HG02840 (cell line): Measurements from ENCODE around the gene CNGA3.
"Not testable (repeated sequence)": the region's sequence is repeated elsewhere in the genome, so short reads cannot be mapped to it uniquely, and the experiment has no call there.

ENCODE experiments used
- ATAC-seq: cut with Tn5 transposase; IDR thresholded peaks from one replicate; pipeline ENCODE4 v1.9.1; 2021; ENCODE audit warnings: mild to moderate bottlenecking, moderate library complexity, moderate number of reproducible peaks; ENCODE audit not compliant: unreplicated experiment, low FRiP score

CNGA3 gene

GRCh38 chr2:98346311-98347236, at the start of gene CNGA3:
TSS of gene CNGA3 (plus strand) at chr2:98346456. CDS start at chr2:98369976, 23,520 bp downstream.
- no peak for ATAC-seq

DNA sequence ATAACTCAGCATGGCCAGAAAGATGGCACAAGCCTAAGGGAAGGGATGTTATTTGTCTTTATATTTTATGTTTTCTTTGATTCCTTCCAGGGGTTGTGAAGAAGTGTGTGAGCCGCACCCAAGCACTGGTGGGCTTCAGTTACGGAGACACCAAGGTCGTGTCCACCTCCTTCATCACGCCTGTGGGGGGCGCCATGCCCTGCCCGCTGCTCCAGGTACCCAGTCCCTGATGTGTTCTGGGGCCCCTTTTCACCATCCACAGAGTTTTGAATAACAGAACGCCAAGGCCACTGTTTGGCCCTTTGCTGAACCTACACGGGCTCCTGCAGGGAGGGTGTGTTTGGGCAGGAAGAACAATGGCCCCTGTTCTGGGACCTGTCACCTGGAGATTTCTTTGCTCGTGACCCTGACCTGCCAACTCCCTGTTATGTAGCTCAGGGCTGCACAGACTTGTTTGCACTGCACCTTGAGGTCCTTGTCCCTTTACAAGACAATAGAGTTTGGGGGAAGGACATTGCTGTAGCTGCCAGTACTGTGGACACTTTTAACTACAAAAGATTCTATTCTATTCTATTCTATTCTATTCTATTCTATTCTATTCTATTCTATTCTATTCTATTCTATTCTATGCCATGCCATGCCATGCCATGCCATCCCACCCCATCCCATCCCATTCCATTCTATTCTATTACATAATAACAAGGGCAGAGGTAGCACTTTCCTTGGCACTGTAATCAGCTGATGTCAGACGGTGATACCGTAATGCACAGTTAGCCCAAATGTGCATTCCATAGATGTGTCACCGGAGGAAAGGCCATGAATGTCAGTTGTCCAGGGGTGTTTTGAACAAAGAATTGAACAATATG, 48.2 kb upstream of the CNGA3 start:
- ATAC-seq = no peak

DNA sequence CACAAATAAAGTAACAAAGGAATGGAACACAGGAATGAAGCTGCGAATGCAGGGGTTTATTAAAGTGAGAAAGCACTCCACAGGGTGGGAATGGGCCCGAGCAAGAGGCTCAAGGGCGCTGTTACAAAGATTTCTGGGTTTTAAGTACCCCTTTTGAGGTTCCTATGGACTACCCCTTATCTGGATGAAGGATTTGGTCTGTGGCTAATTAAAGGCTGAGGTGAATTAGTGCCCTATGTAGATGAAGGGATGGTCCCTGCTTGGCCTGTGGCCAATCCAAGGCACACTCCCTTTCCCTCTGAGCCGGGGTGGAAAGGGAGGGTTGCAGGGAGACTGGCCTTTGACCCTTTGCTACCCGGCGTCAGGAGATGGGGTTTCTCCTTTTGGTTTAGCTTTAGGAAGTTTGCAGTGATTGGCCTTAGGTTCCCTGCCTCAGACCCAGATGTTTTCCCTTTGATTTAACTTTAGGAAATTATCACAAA, 47.5 kb upstream of the CNGA3 start:
- ATAC-seq = no peak

DNA sequence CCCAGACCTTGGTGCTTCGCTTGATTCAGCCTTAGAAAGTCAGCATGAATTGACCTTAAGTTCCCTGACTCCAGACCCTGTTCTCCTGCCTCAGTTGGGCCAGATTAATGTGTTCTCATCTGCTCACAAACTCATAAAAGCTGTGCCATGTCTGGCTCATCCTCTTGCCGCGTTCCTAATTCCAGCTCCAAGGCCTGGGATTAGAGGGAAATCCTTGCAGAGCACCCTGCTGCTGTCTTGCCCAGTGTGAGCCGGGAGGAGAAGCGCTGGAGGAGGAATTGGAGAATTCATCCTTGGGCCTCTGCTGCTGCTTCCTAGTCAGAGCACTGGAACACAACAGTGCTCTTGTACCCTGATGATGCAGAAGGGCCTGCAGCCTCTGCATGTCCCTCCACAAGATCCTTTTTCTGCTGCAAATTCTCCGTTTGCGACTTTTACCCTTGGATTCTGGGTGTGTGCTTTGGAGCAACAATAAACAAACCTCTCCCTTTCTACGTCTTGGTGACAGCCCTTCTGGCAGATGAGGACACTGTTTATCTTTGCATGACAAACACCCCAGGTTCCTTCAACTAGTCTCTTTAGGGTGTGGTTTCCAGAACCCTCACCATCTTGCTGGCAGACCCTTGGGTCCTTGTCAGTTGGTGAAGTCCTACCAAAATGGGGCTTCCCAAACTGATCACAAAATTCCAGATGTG, 46.9 kb upstream of the CNGA3 start:
- no peak for ATAC-seq

GRCh38 chr2:98300141-98300874, 45.9 kb upstream of the CNGA3 start:
- ATAC-seq = no peak

- no peak for ATAC-seq
Measured at GRCh38 chr2:98301469-98301868, 44.8 kb upstream of the CNGA3 start.

- not testable (repeated sequence) for ATAC-seq
Measured at GRCh38 chr2:98307131-98307696, 39.0 kb upstream of the CNGA3 start.

- no peak for ATAC-seq
Measured at GRCh38 chr2:98308068-98308467, 38.2 kb upstream of the CNGA3 start.

- no peak for ATAC-seq
Measured at GRCh38 chr2:98308532-98308931, 37.7 kb upstream of the CNGA3 start.

DNA sequence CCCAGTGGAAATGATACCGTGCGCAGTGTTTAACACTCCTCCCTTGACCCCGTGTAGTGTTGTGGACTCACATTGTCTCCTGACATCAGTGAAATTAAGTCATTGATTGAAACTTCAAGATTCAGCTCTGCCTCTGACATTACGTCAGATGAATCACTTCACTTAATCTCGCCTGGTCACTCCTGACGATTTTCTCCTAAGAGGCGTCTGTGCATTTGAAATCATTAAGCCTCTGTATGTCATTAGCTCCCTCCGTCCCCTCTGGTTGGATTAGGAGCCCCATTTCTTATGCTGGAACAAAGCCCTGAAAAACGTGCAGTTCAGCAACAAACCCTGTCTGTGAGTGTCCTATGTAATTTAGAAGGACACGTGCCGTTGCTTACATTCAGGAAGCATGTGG, 36.7 kb upstream of the CNGA3 start:
- no peak for ATAC-seq

- no peak for ATAC-seq
Measured at GRCh38 chr2:98310010-98310409, 36.2 kb upstream of the CNGA3 start.

DNA sequence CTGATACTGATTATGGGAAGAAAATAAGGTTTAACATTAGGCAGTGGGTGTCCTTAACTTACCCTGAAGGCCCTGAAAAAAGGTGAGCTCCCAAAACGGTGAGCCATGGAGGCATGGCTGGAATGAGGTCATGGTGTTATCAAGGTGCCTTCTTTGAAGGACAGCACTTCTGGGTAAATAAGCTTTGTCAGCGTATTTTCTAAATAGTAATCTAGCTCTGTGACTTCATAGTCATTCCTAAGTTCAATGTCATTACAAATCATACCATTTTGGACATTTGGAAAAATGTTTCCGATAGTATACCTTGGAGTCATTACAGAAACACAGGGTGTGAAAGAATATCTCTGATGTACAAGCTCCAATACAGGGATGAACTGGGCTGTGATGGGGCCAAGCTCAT, 35.2 kb upstream of the CNGA3 start:
- no peak for ATAC-seq

DNA sequence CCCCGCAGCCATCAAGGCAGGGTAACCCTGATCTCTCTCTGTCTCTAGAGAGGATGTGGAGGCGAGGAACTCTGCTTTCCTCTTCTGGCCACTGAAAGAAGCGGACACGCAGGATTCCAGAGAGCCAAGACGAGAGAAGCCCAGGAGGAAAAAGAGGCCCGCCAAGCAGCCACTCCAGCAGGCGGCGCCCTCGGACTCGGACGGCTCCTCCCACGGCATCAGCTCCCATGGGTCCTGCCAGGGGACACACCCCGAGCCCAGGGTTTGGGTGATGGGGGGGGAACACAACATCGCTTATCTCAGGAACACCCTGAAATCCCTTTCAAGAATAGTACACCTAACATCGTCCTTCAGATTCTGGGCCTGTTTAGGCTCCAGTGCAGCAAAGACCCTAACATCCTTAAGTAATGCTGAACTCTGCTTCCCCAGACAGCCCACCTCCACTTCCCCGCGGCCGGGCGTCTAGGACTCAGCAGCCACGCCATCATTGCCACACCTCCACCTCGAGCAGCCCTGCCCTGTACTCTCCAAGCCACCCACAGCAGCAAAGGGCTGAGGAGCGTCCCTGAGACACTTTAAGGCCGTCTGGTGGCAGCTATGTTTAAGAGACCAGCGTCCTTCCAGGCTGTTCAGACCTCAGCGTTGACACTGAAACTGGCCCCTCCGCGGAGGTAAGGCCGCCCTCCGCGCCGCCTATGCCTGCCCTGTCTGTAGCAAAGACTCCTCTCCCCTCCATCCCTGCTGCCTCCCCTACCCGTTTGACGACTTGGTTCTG, 34.3 kb upstream of the CNGA3 start:
- ATAC-seq = no peak

DNA sequence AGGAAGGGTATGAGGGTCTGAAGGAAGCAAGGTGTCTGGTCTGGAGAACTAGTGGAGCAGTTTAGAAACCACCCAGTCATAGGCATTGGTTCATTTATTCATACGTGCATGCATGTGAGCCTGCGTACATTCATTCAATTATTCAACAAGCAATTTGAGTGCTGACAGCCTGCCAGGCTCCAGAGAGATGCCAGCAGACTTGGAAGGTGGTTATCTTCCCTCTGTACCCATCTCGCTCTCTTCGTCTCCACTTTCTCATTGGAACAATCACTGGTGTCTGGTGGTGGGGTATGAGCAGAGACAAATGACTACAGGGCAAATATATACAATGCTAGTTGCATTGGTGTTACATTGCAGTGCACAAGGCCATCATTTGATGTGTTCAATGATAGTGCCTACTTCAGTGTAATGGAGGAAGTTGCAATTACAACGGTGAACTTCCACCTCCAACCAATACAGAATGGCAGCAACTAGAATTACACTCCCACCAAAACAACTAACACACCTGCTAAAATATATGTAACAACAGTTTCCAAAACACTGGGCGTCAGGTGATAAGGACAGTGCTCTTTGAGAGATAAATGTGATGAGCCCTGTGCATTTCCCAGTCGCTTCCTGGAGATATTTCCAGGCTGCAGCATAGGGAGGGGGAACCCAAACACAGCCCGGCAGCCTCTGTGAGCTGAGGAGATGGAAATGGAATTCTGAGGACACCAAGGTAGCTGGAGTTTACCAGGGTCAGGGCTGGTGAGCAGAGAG, 32.6 kb upstream of the CNGA3 start:
- ATAC-seq = no peak

GRCh38 chr2:98314251-98314650, 32.0 kb upstream of the CNGA3 start:
- ATAC-seq = no peak

- ATAC-seq = no peak
Measured at GRCh38 chr2:98315957-98316356, 30.3 kb upstream of the CNGA3 start.

- no peak for ATAC-seq
Measured at GRCh38 chr2:98317214-98317613, 29.0 kb upstream of the CNGA3 start.

DNA sequence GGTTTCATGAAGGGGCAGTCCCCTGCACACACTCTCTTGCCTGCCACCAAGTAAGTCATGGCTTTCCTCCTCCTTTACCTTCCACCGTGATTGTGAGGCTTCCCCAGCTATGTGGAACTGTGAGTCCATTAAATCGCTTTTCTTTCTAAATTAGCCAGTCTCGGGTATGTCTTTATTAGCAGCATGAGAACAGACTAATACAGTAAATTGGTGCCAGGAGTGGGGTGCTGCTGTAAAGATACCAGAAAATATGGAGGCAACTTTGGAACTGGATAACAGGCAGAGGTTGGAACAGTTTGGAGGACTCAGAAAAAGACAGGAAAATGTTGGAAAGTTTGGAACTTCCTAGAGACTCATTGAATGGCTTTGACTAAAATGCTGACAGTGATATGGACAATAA, 26.1 kb upstream of the CNGA3 start:
- not testable (repeated sequence) for ATAC-seq
